WTC11 (cell line): Measurements from ENCODE around the gene SF3B2. TPM values are rescaled to one million over a fixed set of nuclear protein-coding genes. Genes with fewer than 3 reads are reported as not detected.

Source experiments
- ATAC-seq: fragments of 200-7000 bp; cut with Tn5 transposase; 2 replicates; pipeline ENCODE4 v1.10.0; 2021; ENCODE audit warnings: mild to moderate bottlenecking, moderate library complexity
- CTCF ChIA-PET: fragments of 300-600 bp; sonication (Branson Sonifier 250); formaldehyde crosslinking; loops from one replicate; lab custom pipeline; 2021; ENCODE audit warnings: antibody characterized with exemption; lab: Charles Lee
- POLR2A ChIA-PET: fragments of 350-600 bp; sonication (Branson Sonifier 250); formaldehyde crosslinking; loops from one replicate; lab custom pipeline; 2021; ENCODE audit warnings: antibody characterized with exemption; lab: Charles Lee
- DNase-seq: peaks from one replicate; pipeline ENCODE4 v3.0.0; 2021; ENCODE audit warnings: low spot score
- H3K27ac Mint-ChIP-seq: 2 replicates; pipeline ENCODE4 v1.8.0; 2021; ENCODE audit warnings: mixed read lengths
- H3K27me3 Mint-ChIP-seq: 2 replicates; pipeline ENCODE4 v1.8.0; 2021; ENCODE audit warnings: low read depth, mild to moderate bottlenecking, moderate library complexity, mixed read lengths
- H3K36me3 Mint-ChIP-seq: 2 replicates; pipeline ENCODE4 v1.8.0; 2021; ENCODE audit warnings: mixed read lengths
- H3K4me1 Mint-ChIP-seq: 2 replicates; pipeline ENCODE4 v1.8.0; 2022; ENCODE audit warnings: mixed read lengths
- H3K4me3 Mint-ChIP-seq: 2 replicates; pipeline ENCODE4 v1.8.0; 2021; ENCODE audit warnings: mild to moderate bottlenecking, moderate library complexity, mixed read lengths
- H3K9me3 Mint-ChIP-seq: 2 replicates; pipeline ENCODE4 v1.8.0; 2021; ENCODE audit warnings: mixed read lengths
- CREB1 ChIP-seq: sonication (generic); formaldehyde crosslinking; IDR thresholded peaks from 2 replicates; pipeline ENCODE4 v1.8.0; 2023; ENCODE audit warnings: mild to moderate bottlenecking, missing genetic modification reagents
- ELF4 ChIP-seq: sonication (generic); formaldehyde crosslinking; IDR thresholded peaks from 2 replicates; pipeline ENCODE4 v1.8.1; 2022; ENCODE audit warnings: low read depth, mild to moderate bottlenecking, moderate library complexity, missing genetic modification reagents
- ETV6 ChIP-seq: sonication (generic); formaldehyde crosslinking; IDR thresholded peaks from 2 replicates; pipeline ENCODE4 v1.8.1; 2022; ENCODE audit warnings: mild to moderate bottlenecking, missing genetic modification reagents
- GABPB1 ChIP-seq: sonication (generic); formaldehyde crosslinking; IDR thresholded peaks from 2 replicates; pipeline ENCODE4 v1.8.1; 2023; ENCODE audit warnings: mild to moderate bottlenecking, missing genetic modification reagents
- JAZF1 ChIP-seq: fragments of 250-450 bp; sonication (Bioruptor Pico); IDR thresholded peaks from 2 replicates; pipeline ENCODE4 v1.9.0; 2021; ENCODE audit warnings: moderate library complexity, mild to moderate bottlenecking, inconsistent platforms
- JUN ChIP-seq: sonication (generic); formaldehyde crosslinking; IDR thresholded peaks from 2 replicates; pipeline ENCODE4 v1.8.0; 2023; ENCODE audit warnings: mild to moderate bottlenecking, missing genetic modification reagents
- NFYB ChIP-seq: sonication (generic); formaldehyde crosslinking; conservative IDR thresholded peaks from 2 replicates; pipeline ENCODE4 v1.8.0; 2022; ENCODE audit warnings: low read depth, missing genetic modification reagents
- NR3C1 ChIP-seq: sonication (generic); formaldehyde crosslinking; conservative IDR thresholded peaks from 2 replicates; pipeline ENCODE4 v1.8.1; 2023; ENCODE audit warnings: low read depth, mild to moderate bottlenecking, missing genetic modification reagents
- SMAD3 ChIP-seq: sonication (generic); formaldehyde crosslinking; IDR thresholded peaks from 2 replicates; pipeline ENCODE4 v1.8.0; 2022; ENCODE audit warnings: missing genetic modification reagents, mild to moderate bottlenecking, borderline replicate concordance
- TP53 ChIP-seq: sonication (generic); formaldehyde crosslinking; IDR thresholded peaks from 2 replicates; pipeline ENCODE4 v1.8.1; 2023; ENCODE audit warnings: mild to moderate bottlenecking, missing genetic modification reagents
- ZNF121 ChIP-seq: sonication (generic); formaldehyde crosslinking; IDR thresholded peaks from 2 replicates; pipeline ENCODE4 v1.8.0; 2023; ENCODE audit warnings: missing genetic modification reagents
- ZNF219 ChIP-seq: sonication (generic); formaldehyde crosslinking; IDR thresholded peaks from 2 replicates; pipeline ENCODE4 v1.8.0; 2023; ENCODE audit warnings: missing genetic modification reagents, mild to moderate bottlenecking, borderline replicate concordance
- ZNF232 ChIP-seq: sonication (generic); formaldehyde crosslinking; IDR thresholded peaks from 2 replicates; pipeline ENCODE4 v1.8.0; 2022; ENCODE audit warnings: mild to moderate bottlenecking, missing genetic modification reagents
- total RNA-seq: library from RNA; stranded (reverse); gene quantifications from 3 replicates; pipeline ENCODE4 v1.2.3, GENCODE V29; 2021
- TF ChIP-seq, protein P1 (sequence below): fragments of 250-450 bp; sonication (Bioruptor Pico); IDR thresholded peaks from 2 replicates; pipeline ENCODE4 v2.1.2; 2022; ENCODE audit warnings: mild to moderate bottlenecking, moderate library complexity
- TF ChIP-seq, protein P2 (sequence below): fragments of 250-450 bp; sonication (Bioruptor Pico); IDR thresholded peaks from 2 replicates; pipeline ENCODE4 v1.9.0; 2021; ENCODE audit warnings: mild to moderate bottlenecking
- TF ChIP-seq, protein P3 (sequence below): sonication (generic); formaldehyde crosslinking; IDR thresholded peaks from 2 replicates; pipeline ENCODE4 v1.8.0; 2023; ENCODE audit warnings: missing genetic modification reagents, mild to moderate bottlenecking, borderline replicate concordance
- TF ChIP-seq, protein P4 (sequence below): sonication (generic); formaldehyde crosslinking; IDR thresholded peaks from 2 replicates; pipeline ENCODE4 v1.8.0; 2022; ENCODE audit warnings: mild to moderate bottlenecking, missing genetic modification reagents
- TF ChIP-seq, protein P5 (sequence below): sonication (generic); formaldehyde crosslinking; IDR thresholded peaks from 2 replicates; pipeline ENCODE4 v1.8.1; 2023; ENCODE audit warnings: mild to moderate bottlenecking, missing genetic modification reagents, borderline replicate concordance

SF3B2 gene
- total RNA-seq, 1 experiment from 2014 or later: 295 TPM

DNA sequence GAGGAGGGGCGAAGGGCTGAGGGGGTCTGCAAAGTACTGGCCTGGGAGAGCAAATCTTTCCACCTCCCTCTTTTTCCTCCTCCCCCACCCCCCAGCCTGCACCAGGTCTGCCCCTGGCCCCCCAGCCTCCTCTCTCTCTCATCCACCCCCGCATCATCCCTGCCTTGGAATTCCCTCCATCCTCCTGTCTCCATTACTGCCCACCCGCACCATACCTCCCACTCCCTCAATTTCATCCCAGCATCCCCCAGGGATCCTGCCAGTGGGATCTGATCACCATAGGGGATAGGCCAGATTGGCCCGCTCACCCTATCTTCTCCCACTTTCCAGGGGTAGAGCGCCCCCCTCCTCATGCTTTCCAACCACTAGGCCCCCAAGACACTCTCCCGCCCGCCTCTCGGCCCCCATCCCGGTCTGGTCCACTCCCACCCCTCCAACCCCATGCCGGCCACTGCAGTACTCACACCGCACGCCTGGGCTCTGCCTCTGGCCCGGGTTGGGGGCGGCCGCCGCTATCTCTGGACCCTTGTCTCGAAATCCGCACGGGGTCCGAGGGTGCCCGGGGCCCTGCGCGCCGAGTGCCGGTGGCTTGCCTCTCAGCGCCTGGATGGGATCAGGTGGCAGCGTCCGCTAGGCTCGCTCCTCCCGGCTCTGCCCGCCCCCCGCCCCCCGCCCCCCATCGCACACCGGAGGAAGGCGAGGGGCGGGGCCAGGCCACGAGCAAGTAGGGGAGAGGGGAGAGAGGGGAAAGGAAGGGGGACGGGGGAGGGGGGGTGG, 3.4 kb upstream of the SF3B2 start, which contains the start of gene GAL3ST3 (continued):
- TF ChIP-seq, protein P1, sequence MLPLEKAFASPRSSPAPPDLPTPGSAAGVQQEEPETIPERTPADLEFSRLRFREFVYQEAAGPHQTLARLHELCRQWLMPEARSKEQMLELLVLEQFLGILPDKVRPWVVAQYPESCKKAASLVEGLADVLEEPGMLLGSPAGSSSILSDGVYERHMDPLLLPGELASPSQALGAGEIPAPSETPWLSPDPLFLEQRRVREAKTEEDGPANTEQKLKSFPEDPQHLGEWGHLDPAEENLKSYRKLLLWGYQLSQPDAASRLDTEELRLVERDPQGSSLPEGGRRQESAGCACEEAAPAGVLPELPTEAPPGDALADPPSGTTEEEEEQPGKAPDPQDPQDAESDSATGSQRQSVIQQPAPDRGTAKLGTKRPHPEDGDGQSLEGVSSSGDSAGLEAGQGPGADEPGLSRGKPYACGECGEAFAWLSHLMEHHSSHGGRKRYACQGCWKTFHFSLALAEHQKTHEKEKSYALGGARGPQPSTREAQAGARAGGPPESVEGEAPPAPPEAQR: no peak
- TF ChIP-seq GABPB1 (CRISPR knock-in tag) (no peak), ZNF232 (CRISPR knock-in tag) (no peak), CREB1 (no peak)

DNA sequence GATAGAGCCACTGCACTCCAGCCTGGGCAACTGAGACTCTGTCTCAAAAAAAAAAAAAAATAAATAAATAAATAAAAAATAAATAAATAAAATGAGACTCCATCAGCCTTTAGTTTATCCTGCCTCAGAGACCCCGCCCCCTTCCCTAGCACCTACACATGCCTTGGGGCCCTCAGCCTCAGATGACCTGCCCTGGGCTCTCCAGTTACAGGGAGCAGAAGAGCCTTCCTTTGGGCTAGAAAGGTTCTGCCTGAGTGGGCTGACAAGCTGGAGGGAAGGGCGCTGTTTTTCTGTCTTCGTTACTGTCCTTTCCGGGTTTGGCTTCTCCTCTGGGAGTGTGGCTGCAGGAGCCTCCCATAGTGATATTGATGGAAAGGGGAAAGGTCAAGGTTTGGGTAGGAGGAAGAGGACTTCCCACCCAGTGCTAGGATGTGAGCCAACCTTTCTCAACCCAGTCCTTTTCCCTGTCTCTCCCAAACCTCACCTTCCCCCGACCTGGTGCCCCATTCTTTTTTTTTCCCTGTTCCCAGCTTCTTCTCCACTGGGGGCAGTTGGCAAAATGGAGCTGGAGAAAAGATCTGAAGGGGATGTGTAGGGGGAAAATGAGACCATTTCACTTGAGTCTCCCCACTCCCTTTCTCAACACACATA, 1.5 kb upstream of the SF3B2 start:
- H3K9me3 Mint-ChIP-seq: no peaks in the 10 kb centered on the region
- no peaks in the 10 kb centered on the region for H3K27me3 Mint-ChIP-seq
- H3K36me3 Mint-ChIP-seq: peaks cover 21% of the 10 kb centered on the region
- POLR2A ChIA-PET: interaction anchor here (1.5 to 1.9 kb wide), 2 partner anchors 162 to 217 kb away, joined by 6 read pairs; partner anchors contain the start of gene FIBP
- DNase-seq (no peak), ATAC-seq (no peak)
- TF ChIP-seq JAZF1 (CRISPR knock-in tag) (no peak), ELF4 (CRISPR knock-in tag) (no peak)
- TF ChIP-seq, protein P2, sequence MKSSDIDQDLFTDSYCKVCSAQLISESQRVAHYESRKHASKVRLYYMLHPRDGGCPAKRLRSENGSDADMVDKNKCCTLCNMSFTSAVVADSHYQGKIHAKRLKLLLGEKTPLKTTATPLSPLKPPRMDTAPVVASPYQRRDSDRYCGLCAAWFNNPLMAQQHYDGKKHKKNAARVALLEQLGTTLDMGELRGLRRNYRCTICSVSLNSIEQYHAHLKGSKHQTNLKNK (CRISPR knock-in tag): no peak
- peak overlapping the region; percentile 100 for H3K4me3 Mint-ChIP-seq
- peaks cover 37% of the 10 kb centered on the region for H3K4me1 Mint-ChIP-seq
- CTCF ChIA-PET: interaction anchor here (1.2 to 4.2 kb wide), 7 partner anchors 19 to 271 kb away, joined by 3 to 35 read pairs (median 4); partner anchors contain the start of genes FIBP and PACS1
- H3K27ac Mint-ChIP-seq: peak overlapping the region; percentile 97

DNA sequence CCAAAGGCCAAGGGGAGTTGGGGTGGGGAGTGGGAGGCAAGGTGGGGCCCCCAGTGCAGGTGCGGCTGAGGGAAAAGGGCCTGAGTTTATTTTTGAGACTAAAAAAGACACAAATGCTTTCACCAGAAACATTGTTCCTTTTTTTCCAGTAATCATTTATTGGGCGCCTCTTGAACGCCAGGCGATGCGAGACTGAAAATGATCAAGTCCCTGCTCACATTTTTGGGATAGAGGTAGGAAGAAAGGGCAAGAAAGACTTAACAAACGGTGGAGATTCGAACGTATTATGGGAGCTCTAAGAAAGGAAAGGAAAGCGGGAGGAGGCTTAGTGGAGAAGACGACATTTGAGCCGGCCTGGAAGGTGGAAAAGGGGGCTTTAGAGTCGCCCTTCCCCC, 796 bp upstream of the SF3B2 start:
- peaks cover 35% of the 10 kb centered on the region for H3K4me1 Mint-ChIP-seq
- ATAC-seq (no peak), DNase-seq (no peak)
- no peaks in the 10 kb centered on the region for H3K9me3 Mint-ChIP-seq
- peak overlapping the region; percentile 97 for H3K27ac Mint-ChIP-seq
- peak overlapping the region; percentile 100 for H3K4me3 Mint-ChIP-seq
- no peaks in the 10 kb centered on the region for H3K27me3 Mint-ChIP-seq
- peaks cover 26% of the 10 kb centered on the region for H3K36me3 Mint-ChIP-seq
- ChIA-PET POLR2A (interaction anchor here (0.5 to 1.9 kb wide), 4 partner anchors 19 to 216 kb away, joined by 3 to 6 read pairs (median 4); partner anchors contain the start of gene FIBP), CTCF (interaction anchor here (1.0 to 4.2 kb wide), 9 partner anchors 18 to 272 kb away, joined by 3 to 35 read pairs (median 4); partner anchors contain the start of genes FIBP and PACS1)
- TF ChIP-seq, protein P3, sequence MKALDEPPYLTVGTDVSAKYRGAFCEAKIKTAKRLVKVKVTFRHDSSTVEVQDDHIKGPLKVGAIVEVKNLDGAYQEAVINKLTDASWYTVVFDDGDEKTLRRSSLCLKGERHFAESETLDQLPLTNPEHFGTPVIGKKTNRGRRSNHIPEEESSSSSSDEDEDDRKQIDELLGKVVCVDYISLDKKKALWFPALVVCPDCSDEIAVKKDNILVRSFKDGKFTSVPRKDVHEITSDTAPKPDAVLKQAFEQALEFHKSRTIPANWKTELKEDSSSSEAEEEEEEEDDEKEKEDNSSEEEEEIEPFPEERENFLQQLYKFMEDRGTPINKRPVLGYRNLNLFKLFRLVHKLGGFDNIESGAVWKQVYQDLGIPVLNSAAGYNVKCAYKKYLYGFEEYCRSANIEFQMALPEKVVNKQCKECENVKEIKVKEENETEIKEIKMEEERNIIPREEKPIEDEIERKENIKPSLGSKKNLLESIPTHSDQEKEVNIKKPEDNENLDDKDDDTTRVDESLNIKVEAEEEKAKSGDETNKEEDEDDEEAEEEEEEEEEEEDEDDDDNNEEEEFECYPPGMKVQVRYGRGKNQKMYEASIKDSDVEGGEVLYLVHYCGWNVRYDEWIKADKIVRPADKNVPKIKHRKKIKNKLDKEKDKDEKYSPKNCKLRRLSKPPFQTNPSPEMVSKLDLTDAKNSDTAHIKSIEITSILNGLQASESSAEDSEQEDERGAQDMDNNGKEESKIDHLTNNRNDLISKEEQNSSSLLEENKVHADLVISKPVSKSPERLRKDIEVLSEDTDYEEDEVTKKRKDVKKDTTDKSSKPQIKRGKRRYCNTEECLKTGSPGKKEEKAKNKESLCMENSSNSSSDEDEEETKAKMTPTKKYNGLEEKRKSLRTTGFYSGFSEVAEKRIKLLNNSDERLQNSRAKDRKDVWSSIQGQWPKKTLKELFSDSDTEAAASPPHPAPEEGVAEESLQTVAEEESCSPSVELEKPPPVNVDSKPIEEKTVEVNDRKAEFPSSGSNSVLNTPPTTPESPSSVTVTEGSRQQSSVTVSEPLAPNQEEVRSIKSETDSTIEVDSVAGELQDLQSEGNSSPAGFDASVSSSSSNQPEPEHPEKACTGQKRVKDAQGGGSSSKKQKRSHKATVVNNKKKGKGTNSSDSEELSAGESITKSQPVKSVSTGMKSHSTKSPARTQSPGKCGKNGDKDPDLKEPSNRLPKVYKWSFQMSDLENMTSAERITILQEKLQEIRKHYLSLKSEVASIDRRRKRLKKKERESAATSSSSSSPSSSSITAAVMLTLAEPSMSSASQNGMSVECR (CRISPR knock-in tag): no peak
- TF ChIP-seq, protein P4, sequence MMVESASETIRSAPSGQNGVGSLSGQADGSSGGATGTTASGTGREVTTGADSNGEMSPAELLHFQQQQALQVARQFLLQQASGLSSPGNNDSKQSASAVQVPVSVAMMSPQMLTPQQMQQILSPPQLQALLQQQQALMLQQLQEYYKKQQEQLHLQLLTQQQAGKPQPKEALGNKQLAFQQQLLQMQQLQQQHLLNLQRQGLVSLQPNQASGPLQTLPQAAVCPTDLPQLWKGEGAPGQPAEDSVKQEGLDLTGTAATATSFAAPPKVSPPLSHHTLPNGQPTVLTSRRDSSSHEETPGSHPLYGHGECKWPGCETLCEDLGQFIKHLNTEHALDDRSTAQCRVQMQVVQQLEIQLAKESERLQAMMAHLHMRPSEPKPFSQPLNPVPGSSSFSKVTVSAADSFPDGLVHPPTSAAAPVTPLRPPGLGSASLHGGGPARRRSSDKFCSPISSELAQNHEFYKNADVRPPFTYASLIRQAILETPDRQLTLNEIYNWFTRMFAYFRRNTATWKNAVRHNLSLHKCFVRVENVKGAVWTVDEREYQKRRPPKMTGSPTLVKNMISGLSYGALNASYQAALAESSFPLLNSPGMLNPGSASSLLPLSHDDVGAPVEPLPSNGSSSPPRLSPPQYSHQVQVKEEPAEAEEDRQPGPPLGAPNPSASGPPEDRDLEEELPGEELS (CRISPR knock-in tag): no peak
- no peak for TF ChIP-seq JUN
- TF ChIP-seq, protein P5, sequence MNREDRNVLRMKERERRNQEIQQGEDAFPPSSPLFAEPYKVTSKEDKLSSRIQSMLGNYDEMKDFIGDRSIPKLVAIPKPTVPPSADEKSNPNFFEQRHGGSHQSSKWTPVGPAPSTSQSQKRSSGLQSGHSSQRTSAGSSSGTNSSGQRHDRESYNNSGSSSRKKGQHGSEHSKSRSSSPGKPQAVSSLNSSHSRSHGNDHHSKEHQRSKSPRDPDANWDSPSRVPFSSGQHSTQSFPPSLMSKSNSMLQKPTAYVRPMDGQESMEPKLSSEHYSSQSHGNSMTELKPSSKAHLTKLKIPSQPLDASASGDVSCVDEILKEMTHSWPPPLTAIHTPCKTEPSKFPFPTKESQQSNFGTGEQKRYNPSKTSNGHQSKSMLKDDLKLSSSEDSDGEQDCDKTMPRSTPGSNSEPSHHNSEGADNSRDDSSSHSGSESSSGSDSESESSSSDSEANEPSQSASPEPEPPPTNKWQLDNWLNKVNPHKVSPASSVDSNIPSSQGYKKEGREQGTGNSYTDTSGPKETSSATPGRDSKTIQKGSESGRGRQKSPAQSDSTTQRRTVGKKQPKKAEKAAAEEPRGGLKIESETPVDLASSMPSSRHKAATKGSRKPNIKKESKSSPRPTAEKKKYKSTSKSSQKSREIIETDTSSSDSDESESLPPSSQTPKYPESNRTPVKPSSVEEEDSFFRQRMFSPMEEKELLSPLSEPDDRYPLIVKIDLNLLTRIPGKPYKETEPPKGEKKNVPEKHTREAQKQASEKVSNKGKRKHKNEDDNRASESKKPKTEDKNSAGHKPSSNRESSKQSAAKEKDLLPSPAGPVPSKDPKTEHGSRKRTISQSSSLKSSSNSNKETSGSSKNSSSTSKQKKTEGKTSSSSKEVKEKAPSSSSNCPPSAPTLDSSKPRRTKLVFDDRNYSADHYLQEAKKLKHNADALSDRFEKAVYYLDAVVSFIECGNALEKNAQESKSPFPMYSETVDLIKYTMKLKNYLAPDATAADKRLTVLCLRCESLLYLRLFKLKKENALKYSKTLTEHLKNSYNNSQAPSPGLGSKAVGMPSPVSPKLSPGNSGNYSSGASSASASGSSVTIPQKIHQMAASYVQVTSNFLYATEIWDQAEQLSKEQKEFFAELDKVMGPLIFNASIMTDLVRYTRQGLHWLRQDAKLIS (CRISPR knock-in tag): no peak
- TF ChIP-seq ETV6 (CRISPR knock-in tag): no peak
- no peak for TF ChIP-seq SMAD3 (CRISPR knock-in tag)
- no peak for TF ChIP-seq TP53 (CRISPR knock-in tag)
- TF ChIP-seq, protein P2 (CRISPR knock-in tag): no peak
- TF ChIP-seq ZNF121 (CRISPR knock-in tag): no peak
- no peak for TF ChIP-seq NFYB (CRISPR knock-in tag)
- no peak for TF ChIP-seq ZNF232 (CRISPR knock-in tag)
- TF ChIP-seq NR3C1 (CRISPR knock-in tag): no peak
- TF ChIP-seq ZNF219: no peak
- TF ChIP-seq JAZF1 (CRISPR knock-in tag): no peak
